ENCODE data around the gene AMH. TPM values are rescaled to one million over a fixed set of nuclear protein-coding genes. Genes with fewer than 3 reads are reported as not detected.

The AMH gene
- total RNA-seq, 2 donors from 2014 or later, result 2.0 to 6.1 TPM

DNA sequence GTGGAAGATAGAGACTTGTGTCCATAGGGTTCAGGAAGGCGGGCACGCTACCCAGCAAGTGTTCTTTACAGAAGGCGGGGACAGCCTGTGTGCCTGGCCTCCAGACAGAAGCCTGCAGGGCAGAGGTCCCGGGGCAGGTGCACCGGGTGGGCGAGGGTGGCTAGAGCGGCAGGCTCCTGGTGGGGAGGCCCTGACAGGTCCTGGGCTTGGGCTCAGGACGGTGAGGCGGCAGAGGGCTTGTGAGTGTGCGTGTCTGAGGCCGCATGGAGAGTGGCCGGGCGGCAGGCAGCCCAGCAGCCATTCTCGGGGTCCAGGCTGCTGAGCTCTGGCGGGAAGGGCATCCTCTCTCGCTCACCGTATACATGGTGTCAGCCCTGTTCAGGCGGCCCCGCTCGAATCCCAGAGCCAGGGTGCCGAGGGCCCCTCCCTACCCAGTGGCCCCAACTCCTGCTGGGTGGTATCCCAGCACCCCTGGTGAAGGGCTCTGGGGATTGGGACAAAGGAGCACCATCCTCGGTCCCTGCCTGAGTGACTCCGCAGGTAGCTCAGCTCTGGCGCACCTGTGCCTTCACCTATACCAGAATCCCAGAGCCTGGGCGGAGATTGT, 3.0 kb upstream of the AMH start:
- no peak overlapping the region for H3K4me3 Mint-ChIP-seq
- H3K4me1 Mint-ChIP-seq, result peaks cover 10% of the 10 kb centered on the region
- H3K9me3 Mint-ChIP-seq, result no peaks in the 10 kb centered on the region
- H3K27me3 Mint-ChIP-seq, result no peaks in the 10 kb centered on the region
- no peak for ATAC-seq (replicated peaks)
- no peak overlapping the region for H3K27ac Mint-ChIP-seq
- H3K36me3 Mint-ChIP-seq (ENCODE audit: low read depth), result peaks cover 65% of the 10 kb centered on the region

- Mint-ChIP-seq H3K36me3 (ENCODE audit: low read depth) (peaks cover 59% of the 10 kb centered on the region), H3K27me3 (no peaks in the 10 kb centered on the region), H3K27ac (no peak overlapping the region), H3K4me1 (peaks cover 5% of the 10 kb centered on the region), H3K4me3 (no peak overlapping the region), H3K9me3 (no peaks in the 10 kb centered on the region)
- ATAC-seq (replicated peaks), result no peak
These were observed 2.2 kb upstream of the AMH start for GRCh38 chr19:2246801-2247361.

DNA sequence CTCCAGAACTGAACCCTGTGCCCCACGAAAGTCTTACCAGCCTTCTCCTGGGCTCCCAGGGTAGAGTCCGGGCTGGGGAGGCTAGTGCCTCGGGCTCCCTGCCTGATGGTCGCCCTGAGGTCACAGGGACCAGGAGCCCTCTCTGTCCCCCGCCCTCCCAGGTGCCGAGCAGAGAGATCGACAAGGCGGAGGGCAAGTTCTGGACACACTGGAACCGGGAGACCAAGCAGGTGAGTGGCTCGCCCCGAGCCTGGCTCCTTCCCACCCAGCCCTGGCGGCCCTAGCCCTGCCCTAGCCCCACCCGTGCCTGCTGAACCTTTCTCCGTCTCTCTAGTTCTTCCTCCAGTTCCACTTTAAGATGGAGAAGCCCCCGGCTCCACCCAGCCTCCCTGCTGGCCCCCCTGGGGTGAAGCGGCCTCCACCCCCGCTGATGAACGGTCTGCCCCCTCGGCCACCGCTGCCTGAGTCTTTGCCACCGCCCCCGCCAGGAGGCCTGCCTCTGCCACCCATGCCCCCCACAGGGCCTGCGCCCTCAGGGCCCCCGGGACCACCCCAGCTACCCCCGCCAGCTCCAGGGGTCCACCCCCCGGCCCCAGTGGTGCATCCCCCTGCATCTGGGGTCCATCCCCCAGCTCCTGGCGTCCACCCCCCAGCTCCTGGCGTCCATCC, 1.6 kb upstream of the AMH start:
- no peak for ATAC-seq (replicated peaks)
- H3K27me3 Mint-ChIP-seq, result no peaks in the 10 kb centered on the region
- peaks cover 55% of the 10 kb centered on the region for H3K36me3 Mint-ChIP-seq (ENCODE audit: low read depth)
- no peak overlapping the region for H3K4me3 Mint-ChIP-seq
- H3K9me3 Mint-ChIP-seq, result no peaks in the 10 kb centered on the region
- H3K4me1 Mint-ChIP-seq, result peaks cover 2% of the 10 kb centered on the region
- H3K27ac Mint-ChIP-seq, result no peak overlapping the region

DNA sequence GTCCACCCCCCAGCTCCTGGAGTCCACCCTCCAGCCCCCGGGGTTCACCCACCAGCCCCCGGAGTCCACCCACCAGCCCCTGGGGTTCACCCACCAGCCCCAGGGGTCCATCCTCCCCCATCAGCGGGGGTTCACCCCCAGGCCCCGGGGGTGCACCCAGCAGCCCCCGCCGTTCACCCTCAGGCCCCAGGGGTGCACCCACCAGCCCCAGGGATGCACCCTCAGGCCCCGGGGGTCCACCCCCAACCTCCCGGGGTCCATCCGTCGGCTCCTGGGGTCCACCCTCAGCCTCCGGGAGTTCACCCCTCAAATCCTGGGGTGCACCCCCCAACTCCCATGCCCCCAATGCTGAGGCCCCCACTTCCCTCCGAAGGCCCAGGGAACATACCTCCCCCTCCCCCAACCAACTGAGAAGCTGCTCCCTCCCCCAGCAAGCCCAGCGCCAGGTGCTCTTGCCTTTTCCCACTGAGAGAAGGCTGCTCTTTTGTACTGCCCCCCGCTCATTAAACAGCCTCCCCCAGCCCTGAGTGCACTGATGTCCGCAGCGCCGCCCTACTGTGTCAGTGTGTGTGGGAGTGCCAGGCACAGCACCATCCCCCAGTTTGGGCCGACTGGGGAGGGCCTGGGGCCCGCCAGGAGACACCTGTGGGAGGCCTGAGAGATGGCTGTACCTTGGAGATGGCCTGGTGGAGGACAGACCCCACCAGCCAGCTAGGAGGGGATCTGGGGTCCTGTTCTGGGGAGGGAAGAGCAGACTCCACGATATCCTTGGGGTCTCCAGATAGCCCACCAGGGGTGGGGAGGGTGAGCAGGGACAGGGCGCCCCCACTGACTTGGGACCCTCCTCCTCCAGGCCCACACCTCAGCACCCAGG, 750 bp upstream of the AMH start:
- Mint-ChIP-seq H3K9me3 (no peaks in the 10 kb centered on the region), H3K36me3 (ENCODE audit: low read depth) (peaks cover 46% of the 10 kb centered on the region), H3K27me3 (no peaks in the 10 kb centered on the region), H3K4me3 (no peak overlapping the region), H3K4me1 (no peaks in the 10 kb centered on the region), H3K27ac (no peak overlapping the region)
- no peak for ATAC-seq (replicated peaks)

DNA sequence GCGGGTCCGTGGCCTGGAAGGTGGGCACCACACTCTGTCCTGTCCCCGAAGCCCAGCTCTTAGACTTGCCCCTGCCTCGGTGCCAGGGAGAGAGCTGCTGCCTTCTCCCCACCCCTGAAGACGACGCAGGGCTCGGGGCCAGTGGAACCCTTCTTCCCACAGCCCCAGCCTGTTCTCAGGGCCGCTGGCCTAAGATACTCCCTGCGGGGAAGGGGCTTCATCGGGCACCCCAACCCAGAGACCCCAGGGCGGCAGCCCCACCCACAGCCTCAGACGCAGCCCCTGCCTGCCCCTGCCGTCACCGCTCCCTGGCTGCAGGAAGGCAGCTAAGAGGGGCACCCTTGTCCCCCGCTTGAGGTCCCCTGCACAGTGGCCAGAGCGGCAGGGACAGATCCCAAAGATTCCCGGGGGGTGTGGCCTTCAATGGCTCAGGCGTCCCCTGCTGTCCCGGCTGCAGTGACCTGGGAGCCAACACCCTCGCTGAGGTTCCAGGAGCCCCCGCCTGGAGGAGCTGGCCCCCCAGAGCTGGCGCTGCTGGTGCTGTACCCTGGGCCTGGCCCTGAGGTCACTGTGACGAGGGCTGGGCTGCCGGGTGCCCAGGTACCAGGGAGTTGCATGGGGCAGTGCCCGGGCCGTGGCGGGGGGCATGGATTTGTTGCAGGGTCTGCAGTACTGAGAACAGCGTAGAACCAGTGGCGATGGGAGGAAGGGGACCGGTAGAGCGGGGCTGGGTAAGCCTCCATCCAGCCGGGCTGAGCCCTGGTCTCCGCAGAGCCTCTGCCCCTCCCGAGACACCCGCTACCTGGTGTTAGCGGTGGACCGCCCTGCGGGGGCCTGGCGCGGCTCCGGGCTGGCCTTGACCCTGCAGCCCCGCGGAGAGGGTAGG, 1.0 kb downstream of the AMH start:
- peak; percentile 11 for ATAC-seq (replicated peaks)
- H3K9me3 Mint-ChIP-seq, result no peaks in the 10 kb centered on the region
- peaks cover 29% of the 10 kb centered on the region for H3K36me3 Mint-ChIP-seq (ENCODE audit: low read depth)
- H3K4me3 Mint-ChIP-seq, result no peak overlapping the region
- H3K27ac Mint-ChIP-seq, result no peak overlapping the region
- no peaks in the 10 kb centered on the region for H3K27me3 Mint-ChIP-seq
- H3K4me1 Mint-ChIP-seq, result no peaks in the 10 kb centered on the region

DNA sequence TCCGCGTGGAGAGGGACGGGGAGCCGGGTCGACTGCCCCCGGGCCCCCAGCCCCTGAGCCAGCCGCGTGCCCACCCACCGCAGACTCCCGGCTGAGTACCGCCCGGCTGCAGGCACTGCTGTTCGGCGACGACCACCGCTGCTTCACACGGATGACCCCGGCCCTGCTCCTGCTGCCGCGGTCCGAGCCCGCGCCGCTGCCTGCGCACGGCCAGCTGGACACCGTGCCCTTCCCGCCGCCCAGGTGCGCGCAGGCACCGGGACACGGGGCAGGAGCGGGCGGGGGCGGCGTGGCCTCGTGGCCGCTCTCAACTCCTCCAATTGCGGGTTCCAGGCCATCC, 1.6 kb downstream of the AMH start:
- H3K36me3 Mint-ChIP-seq (ENCODE audit: low read depth), result peaks cover 23% of the 10 kb centered on the region
- H3K9me3 Mint-ChIP-seq, result no peaks in the 10 kb centered on the region
- no peak for ATAC-seq (replicated peaks)
- no peaks in the 10 kb centered on the region for H3K4me1 Mint-ChIP-seq
- H3K27me3 Mint-ChIP-seq, result no peaks in the 10 kb centered on the region
- no peak overlapping the region for H3K4me3 Mint-ChIP-seq
- H3K27ac Mint-ChIP-seq, result no peak overlapping the region

DNA sequence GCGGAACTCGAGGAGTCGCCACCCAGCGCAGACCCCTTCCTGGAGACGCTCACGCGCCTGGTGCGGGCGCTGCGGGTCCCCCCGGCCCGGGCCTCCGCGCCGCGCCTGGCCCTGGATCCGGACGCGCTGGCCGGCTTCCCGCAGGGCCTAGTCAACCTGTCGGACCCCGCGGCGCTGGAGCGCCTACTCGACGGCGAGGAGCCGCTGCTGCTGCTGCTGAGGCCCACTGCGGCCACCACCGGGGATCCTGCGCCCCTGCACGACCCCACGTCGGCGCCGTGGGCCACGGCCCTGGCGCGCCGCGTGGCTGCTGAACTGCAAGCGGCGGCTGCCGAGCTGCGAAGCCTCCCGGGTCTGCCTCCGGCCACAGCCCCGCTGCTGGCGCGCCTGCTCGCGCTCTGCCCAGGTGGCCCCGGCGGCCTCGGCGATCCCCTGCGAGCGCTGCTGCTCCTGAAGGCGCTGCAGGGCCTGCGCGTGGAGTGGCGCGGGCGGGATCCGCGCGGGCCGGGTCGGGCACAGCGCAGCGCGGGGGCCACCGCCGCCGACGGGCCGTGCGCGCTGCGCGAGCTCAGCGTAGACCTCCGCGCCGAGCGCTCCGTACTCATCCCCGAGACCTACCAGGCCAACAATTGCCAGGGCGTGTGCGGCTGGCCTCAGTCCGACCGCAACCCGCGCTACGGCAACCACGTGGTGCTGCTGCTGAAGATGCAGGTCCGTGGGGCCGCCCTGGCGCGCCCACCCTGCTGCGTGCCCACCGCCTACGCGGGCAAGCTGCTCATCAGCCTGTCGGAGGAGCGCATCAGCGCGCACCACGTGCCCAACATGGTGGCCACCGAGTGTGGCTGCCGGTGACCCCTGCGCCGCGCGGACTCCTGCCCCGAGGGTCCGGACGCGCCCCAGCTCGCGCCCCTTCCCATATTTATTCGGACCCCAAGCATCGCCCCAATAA, 2.3 kb downstream of the AMH start:
- no peaks in the 10 kb centered on the region for H3K4me1 Mint-ChIP-seq
- H3K27me3 Mint-ChIP-seq, result no peaks in the 10 kb centered on the region
- H3K27ac Mint-ChIP-seq, result no peak overlapping the region
- peak overlapping the region; percentile 52 for H3K4me3 Mint-ChIP-seq
- ATAC-seq (replicated peaks), result no peak
- no peaks in the 10 kb centered on the region for H3K9me3 Mint-ChIP-seq
- peaks cover 16% of the 10 kb centered on the region for H3K36me3 Mint-ChIP-seq (ENCODE audit: low read depth)

DNA sequence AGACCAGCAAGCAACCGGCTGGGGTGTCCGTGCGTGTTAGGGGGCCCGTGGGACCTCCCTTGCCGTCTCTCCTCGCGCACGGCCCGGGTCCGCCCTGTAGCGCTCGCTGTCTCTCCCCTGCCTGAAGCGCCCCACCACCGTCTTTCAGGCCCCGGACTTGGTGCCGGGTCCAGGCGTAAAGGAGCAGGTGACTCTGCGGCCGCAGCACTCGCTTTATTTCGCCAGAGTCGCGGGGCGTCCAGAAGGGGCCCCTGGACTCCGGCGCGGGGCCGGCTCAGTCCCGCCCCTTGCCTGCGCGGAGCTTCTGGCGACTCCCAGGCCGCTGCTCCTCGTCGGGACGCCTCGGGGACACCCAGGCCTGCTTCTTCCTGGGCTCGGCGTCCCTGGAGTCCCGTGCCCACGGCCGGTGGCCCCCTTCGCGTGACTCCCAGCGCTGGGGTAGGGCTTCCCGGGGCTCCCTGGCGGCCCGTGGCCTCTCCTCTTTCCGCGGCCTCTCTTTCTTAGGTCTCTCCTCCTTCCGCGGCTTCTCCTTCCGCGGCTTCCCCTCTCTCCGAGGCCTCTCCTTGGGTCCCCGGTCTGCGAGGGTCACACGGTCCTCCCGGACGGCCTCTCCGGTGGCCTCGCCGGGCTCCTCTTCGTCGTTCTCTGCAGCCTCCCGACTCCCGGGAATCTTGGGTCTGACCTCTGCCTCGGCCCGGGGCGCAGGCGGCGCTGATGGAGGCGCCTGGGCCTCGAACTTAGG, 3.1 kb downstream of the AMH start:
- no peak overlapping the region for H3K27ac Mint-ChIP-seq
- no peak for ATAC-seq (replicated peaks)
- H3K9me3 Mint-ChIP-seq, result no peaks in the 10 kb centered on the region
- no peaks in the 10 kb centered on the region for H3K4me1 Mint-ChIP-seq
- no peaks in the 10 kb centered on the region for H3K27me3 Mint-ChIP-seq
- peaks cover 10% of the 10 kb centered on the region for H3K36me3 Mint-ChIP-seq (ENCODE audit: low read depth)
- H3K4me3 Mint-ChIP-seq, result peak overlapping the region; percentile 52

GRCh38 chr19:2252797-2253105, 3.6 kb downstream of the AMH start:
- Mint-ChIP-seq H3K9me3 (no peaks in the 10 kb centered on the region), H3K27me3 (no peaks in the 10 kb centered on the region), H3K4me3 (peak overlapping the region; percentile 52), H3K36me3 (ENCODE audit: low read depth) (peaks cover 6% of the 10 kb centered on the region), H3K27ac (no peak overlapping the region), H3K4me1 (no peaks in the 10 kb centered on the region)
- peak; percentile 9 for ATAC-seq (replicated peaks)

GRCh38 chr19:2253106-2254063, 4.3 kb downstream of the AMH start:
- Mint-ChIP-seq H3K27me3 (no peaks in the 10 kb centered on the region), H3K4me1 (no peaks in the 10 kb centered on the region), H3K9me3 (no peaks in the 10 kb centered on the region), H3K4me3 (peak overlapping the region; percentile 52), H3K27ac (no peak overlapping the region), H3K36me3 (ENCODE audit: low read depth) (peaks cover 5% of the 10 kb centered on the region)
- peak; percentile 1 for ATAC-seq (replicated peaks)

DNA sequence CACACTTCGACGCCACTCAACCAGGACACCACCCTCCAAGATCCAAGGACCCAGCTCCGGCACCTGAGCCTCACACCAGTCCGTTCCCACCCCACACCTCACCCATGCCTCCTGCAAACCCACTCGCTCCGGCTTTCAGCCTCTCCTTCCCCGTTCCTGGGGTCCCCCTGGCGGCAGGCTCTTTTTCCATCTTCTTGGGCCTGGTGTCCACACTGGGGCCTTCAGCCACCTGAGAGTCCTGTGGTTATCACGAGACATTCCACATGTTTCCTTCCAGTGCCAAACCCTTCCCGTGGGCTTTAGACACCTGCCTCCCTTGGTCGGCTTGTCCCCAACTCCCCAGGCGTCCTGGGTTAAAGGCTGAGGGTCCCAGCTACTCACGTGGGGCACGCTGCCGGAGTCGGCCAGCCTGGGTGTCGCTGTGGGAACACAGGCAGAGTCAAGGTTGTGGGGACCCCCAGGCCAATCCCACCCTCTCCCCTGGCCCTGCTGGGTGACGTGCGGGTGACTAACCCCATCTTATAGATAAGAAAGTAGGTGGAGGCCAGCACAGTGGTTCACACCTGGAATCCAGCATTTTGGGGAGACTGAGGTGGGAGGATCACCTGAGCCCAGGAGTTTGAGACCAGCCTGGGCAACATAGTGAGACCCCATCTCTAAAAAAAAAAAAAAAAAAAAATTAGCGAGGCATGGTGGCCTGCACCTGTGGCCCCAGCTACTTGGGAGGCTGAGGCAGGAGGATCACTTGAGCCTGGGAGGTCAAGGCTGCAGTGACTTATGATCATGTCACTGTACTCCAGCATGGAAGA, 5.1 kb downstream of the AMH start:
- H3K27me3 Mint-ChIP-seq, result no peaks in the 10 kb centered on the region
- H3K36me3 Mint-ChIP-seq (ENCODE audit: low read depth), result no peaks in the 10 kb centered on the region
- no peaks in the 10 kb centered on the region for H3K4me1 Mint-ChIP-seq
- no peak overlapping the region for H3K4me3 Mint-ChIP-seq
- ATAC-seq (replicated peaks), result no peak
- H3K27ac Mint-ChIP-seq, result no peak overlapping the region
- no peaks in the 10 kb centered on the region for H3K9me3 Mint-ChIP-seq

All from activated T-helper 17 cell treated with anti-CD3 and anti-CD28 coated beads, Interleukin-2, amount 50 U/mL, for 72 hours (primary cell).